Endothelial cell of umbilical vein (primary cell): ENCODE data around the gene RALA. TPM values are rescaled to one million over a fixed set of nuclear protein-coding genes. Genes with fewer than 3 reads are reported as not detected.

Source experiments
- BruUV-seq: library from RNA; stranded (reverse); fragments of 400-500 nt; replicated peaks from 2 replicates; lab custom pipeline; 2021; lab: Mats Ljungman, UMichigan
- CTCF ChIA-PET: fragments of 300-600, 350-600 bp; sonication (Branson Sonifier 250); formaldehyde crosslinking; loops from one replicate; lab custom pipeline; 2021; ENCODE audit warnings: antibody characterized with exemption, inconsistent platforms; lab: Charles Lee
- POLR2A ChIA-PET: fragments of 300-600, 350-600 bp; sonication (Branson Sonifier 250); formaldehyde crosslinking; loops from one replicate; lab custom pipeline; 2021; ENCODE audit warnings: antibody characterized with exemption, inconsistent platforms; lab: Charles Lee
- DNase-seq: peaks from one replicate; pipeline ENCODE4 v3.0.0-alpha.2; 2011; ENCODE audit warnings: low read depth, low spot score
- FAIRE-seq: peaks from 2 replicates; lab custom pipeline; 2011; peaks lifted over from hg19 to GRCh38; lab: Jason Lieb, UNC
- H2AFZ ChIP-seq: 2 replicates; pipeline ENCODE4 v1.6.0; 2012; ENCODE audit warnings: low read depth, low read length, control low read depth, inconsistent platforms
- H3K27ac ChIP-seq: 2 replicates; pipeline ENCODE4 v1.5.1; 2011; ENCODE audit warnings: low read depth, mild to moderate bottlenecking, control low read depth, low read length, moderate library complexity; ENCODE audit not compliant: insufficient read depth
- H3K27me3 ChIP-seq, 2 experiments: 2 replicates each; pipeline versions ENCODE4 v1.6.0 to v1.6.1; 2011; ENCODE audit warnings: low read length in 2 of 2, mixed read lengths in 1 of 2; ENCODE audit not compliant: control insufficient read depth in 2 of 2, insufficient read depth in 2 of 2
- H3K36me3 ChIP-seq, 2 experiments: 2 replicates in 1 of 2; 3 replicates in 1 of 2; pipeline ENCODE4 v1.5.1; 2011; ENCODE audit warnings: low read length in 2 of 2, mild to moderate bottlenecking in 1 of 2, moderate library complexity in 1 of 2; ENCODE audit not compliant: control insufficient read depth in 2 of 2, insufficient read depth in 2 of 2; ENCODE audit errors: extremely low read depth in 1 of 2
- H3K4me1 ChIP-seq: 3 replicates; pipeline ENCODE4 v1.5.1; 2011; ENCODE audit warnings: mild to moderate bottlenecking, low read length; ENCODE audit not compliant: control insufficient read depth, insufficient read depth; ENCODE audit errors: extremely low read depth
- H3K4me2 ChIP-seq: 2 replicates; pipeline ENCODE4 v1.6.1; 2011; ENCODE audit warnings: low read length, control low read depth, mixed read lengths; ENCODE audit not compliant: insufficient read depth
- H3K4me3 ChIP-seq, 3 experiments: fragments of 200-600 bp in 1 of 3; sonication (generic), shearing (Covaris generic) in 1 of 3; replicated peaks in 1 of 3; 2 replicates each; pipeline ENCODE4 v1.5.1; 2011 to 2016; ENCODE audit warnings: control low read depth in 3 of 3, low read length in 3 of 3, mild to moderate bottlenecking in 2 of 3, inconsistent platforms in 1 of 3, low read depth in 1 of 3, moderate library complexity in 1 of 3; ENCODE audit not compliant: insufficient read depth in 1 of 3
- H3K79me2 ChIP-seq: 2 replicates; pipeline ENCODE4 v1.6.0; 2012; ENCODE audit warnings: low read length, inconsistent platforms; ENCODE audit not compliant: control insufficient read depth, insufficient read depth
- H3K9ac ChIP-seq: replicated peaks from 2 replicates; pipeline ENCODE3; 2011; ENCODE audit warnings: low read length, control low read depth; ENCODE audit not compliant: insufficient read depth; ENCODE audit errors: extremely low read depth
- H3K9me1 ChIP-seq: replicated peaks from 3 replicates; pipeline ENCODE4 v1.6.0; 2011; ENCODE audit warnings: mild to moderate bottlenecking, low read length; ENCODE audit not compliant: control insufficient read depth, insufficient read depth; ENCODE audit errors: extremely low read depth
- H3K9me3 ChIP-seq: replicated peaks from 2 replicates; pipeline ENCODE4 v1.5.1; 2012; ENCODE audit warnings: low read length, inconsistent platforms; ENCODE audit not compliant: control insufficient read depth, insufficient read depth
- H4K20me1 ChIP-seq: replicated peaks from 2 replicates; pipeline ENCODE3; 2011; ENCODE audit warnings: mild to moderate bottlenecking, low read length; ENCODE audit not compliant: control insufficient read depth, insufficient read depth; ENCODE audit errors: extremely low read depth
- CTCF ChIP-seq, 2 donors: IDR thresholded peaks; 1 replicate in 1 of 2; 2 replicates in 1 of 2; pipeline ENCODE4 v1.5.1; 2011; ENCODE audit warnings: low read length in 2 of 2, mild to moderate bottlenecking in 2 of 2, moderate library complexity in 2 of 2, control low read depth in 1 of 2, inconsistent platforms in 1 of 2, low read depth in 1 of 2; ENCODE audit not compliant: insufficient read depth in 1 of 2; ENCODE audit errors: extremely low read depth in 1 of 2
- EZH2 ChIP-seq: IDR thresholded peaks from 2 replicates; pipeline ENCODE4 v1.6.1; 2012; ENCODE audit warnings: borderline replicate concordance, low read depth, mild to moderate bottlenecking, moderate library complexity, low read length, inconsistent platforms; ENCODE audit not compliant: severe bottlenecking
- FOS ChIP-seq: IDR thresholded peaks from 2 replicates; pipeline ENCODE4 v1.6.1; 2011; ENCODE audit warnings: mild to moderate bottlenecking, low read length, moderate library complexity, borderline replicate concordance; ENCODE audit not compliant: insufficient read depth
- GATA2 ChIP-seq: IDR thresholded peaks from 2 replicates; pipeline ENCODE4 v1.7.0; 2011; ENCODE audit warnings: low read depth, mild to moderate bottlenecking, moderate library complexity, mixed read lengths, low read length; ENCODE audit not compliant: insufficient read length, insufficient read depth
- JUN ChIP-seq: IDR thresholded peaks from 2 replicates; pipeline ENCODE4 v1.6.1; 2011; ENCODE audit warnings: borderline replicate concordance, low read depth; ENCODE audit not compliant: insufficient read length, insufficient read depth
- MYC ChIP-seq: IDR thresholded peaks from one replicate; pipeline ENCODE4 v1.6.1; 2011; ENCODE audit warnings: mild to moderate bottlenecking, low read depth, low read length
- POLR2A ChIP-seq: IDR thresholded peaks from 2 replicates; pipeline ENCODE4 v1.6.1; 2012; ENCODE audit warnings: low read depth, mild to moderate bottlenecking, control low read depth, low read length
- POLR2AphosphoS5 ChIP-seq: IDR thresholded peaks from 2 replicates; pipeline ENCODE4 v1.6.1; 2012; ENCODE audit warnings: low read depth, mild to moderate bottlenecking, control low read depth, low read length, moderate library complexity; ENCODE audit not compliant: insufficient read depth
- dilution Hi-C: fragments of 300-500 bp; cut with MboI; formaldehyde crosslinking; loops from one replicate; pipeline ENCODE4 v1.15.0; 2019; ENCODE audit warnings: low sequenced_read_pairs; ENCODE audit not compliant: extremely low pct_ligation_motif_present
- intact Hi-C: fragments of 100-400 bp; cut with micrococcal nuclease; formaldehyde crosslinking; loops from one replicate; pipeline ENCODE4 v1.10.0; 2022
- polyA plus RNA-seq, 4 experiments: library from polyadenylated mRNA; depleted of rRNA in 3 of 4; stranded (reverse) in 3 of 4; unstranded in 1 of 4; fragments of >200 nt; gene quantifications; 2 replicates each; pipeline versions ENCODE4 v1.2.1 to v1.2.3, GENCODE V29; 2011 to 2012; ENCODE audit warnings: missing spikeins in 1 of 4
- total RNA-seq: library from RNA; stranded (reverse); gene quantifications from 2 replicates; pipeline ENCODE4 v1.2.3, GENCODE V29; 2021
- TF ChIP-seq, protein P1 (sequence below): IDR thresholded peaks from 2 replicates; pipeline ENCODE4 v1.6.1; 2011; ENCODE audit not compliant: insufficient read depth, insufficient read length

Gene RALA
- total and polyA plus RNA-seq, 2 donors (not counting 3 experiments of a cell fraction or from before 2014, with no cell fraction given), result 91.1 to 191 TPM

DNA sequence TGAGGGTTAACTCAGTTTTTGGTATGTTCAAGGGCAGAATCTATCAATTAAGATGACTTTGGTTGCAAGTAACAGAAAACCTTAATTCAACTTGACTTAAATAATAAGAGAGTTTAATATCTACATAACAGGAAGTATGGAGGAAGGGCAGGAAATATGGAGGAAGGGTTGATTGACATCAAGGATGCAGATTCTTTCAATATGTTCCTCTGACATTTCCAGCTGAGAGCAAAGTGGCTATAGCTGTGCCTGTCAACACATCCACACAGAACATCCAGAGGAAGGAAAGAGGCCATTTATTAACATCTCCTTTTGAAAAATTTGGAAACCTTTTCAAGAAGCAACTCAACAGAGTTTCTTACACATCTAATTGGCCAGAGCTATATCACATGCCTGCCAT, 19.4 kb upstream of the RALA start:
- peak; percentile 86 for FAIRE-seq
- POLR2A ChIA-PET, result interaction anchor here (1.0 kb wide), 1 partner anchor 19 kb away, joined by 4 read pairs; the partner anchor contains the start of gene RALA
- Histone ChIP-seq H3K27ac (peak overlapping the region; percentile 43), H3K9ac (no peak overlapping the region), H4K20me1 (no peaks in the 10 kb centered on the region), H3K4me3 (no peak overlapping the region), H3K9me3 (no peaks in the 10 kb centered on the region), H3K36me3 (no peaks in the 10 kb centered on the region), H2AFZ (peak overlapping the region; percentile 25), H3K27me3 (no peaks in the 10 kb centered on the region), H3K4me1 (peaks cover 49% of the 10 kb centered on the region), H3K9me1 (no peaks in the 10 kb centered on the region), H3K79me2 (no peaks in the 10 kb centered on the region), H3K4me2 (peak overlapping the region; percentile 53)
- dilution Hi-C loops, result no loop called here
- TF ChIP-seq JUN, result no peak
- no peak for TF ChIP-seq EZH2
- TF ChIP-seq POLR2A, result peak; percentile 51
- peak; percentile 47 for TF ChIP-seq GATA2
- TF ChIP-seq CTCF (IDR thresholded peaks at IDR 0.05; ENCODE audit: extremely low read depth in 1 of 2, insufficient read depth in 1 of 2, low read depth in 1 of 2, low read length in 2 of 2), result no peak
- TF ChIP-seq, protein P1, sequence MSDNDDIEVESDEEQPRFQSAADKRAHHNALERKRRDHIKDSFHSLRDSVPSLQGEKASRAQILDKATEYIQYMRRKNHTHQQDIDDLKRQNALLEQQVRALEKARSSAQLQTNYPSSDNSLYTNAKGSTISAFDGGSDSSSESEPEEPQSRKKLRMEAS, result no peak
- no peak for TF ChIP-seq FOS
- TF ChIP-seq POLR2AphosphoS5, result peak; percentile 40
- TF ChIP-seq MYC, result no peak
- intact Hi-C loops, result loop anchor here (1.0 kb wide), 1 partner anchor 9 kb away; no protein-coding TSS in a partner anchor
- CTCF ChIA-PET, result interaction anchor here (1.3 to 4.8 kb wide), 4 partner anchors 10 to 24 kb away, joined by 4 to 25 read pairs (median 7); no protein-coding TSS in a partner anchor
- DNase-seq, result peak; percentile 84
- no TSS peak for BruUV-seq
